Osteocyte (in vitro differentiated cells): ENCODE results near the gene ANKFN1. TPM values are rescaled to one million over a fixed set of nuclear protein-coding genes. Genes with fewer than 3 reads are reported as not detected.

Experiments
- DNase-seq: peaks from one replicate; pipeline ENCODE4 v3.0.0; 2021; ENCODE audit warnings: mixed read lengths; ENCODE audit not compliant: unreplicated experiment; ENCODE audit errors: extremely low spot score
- H3K27ac Mint-ChIP-seq: one replicate; pipeline ENCODE4 v1.8.0; 2021; ENCODE audit warnings: mild to moderate bottlenecking, mixed read lengths; ENCODE audit not compliant: unreplicated experiment
- H3K27me3 Mint-ChIP-seq: one replicate; pipeline ENCODE4 v1.8.0; 2021; ENCODE audit warnings: mixed read lengths; ENCODE audit not compliant: unreplicated experiment
- H3K36me3 Mint-ChIP-seq: one replicate; pipeline ENCODE4 v1.8.0; 2021; ENCODE audit warnings: mixed read lengths; ENCODE audit not compliant: unreplicated experiment
- H3K4me1 Mint-ChIP-seq: one replicate; pipeline ENCODE4 v1.8.0; 2021; ENCODE audit warnings: mixed read lengths; ENCODE audit not compliant: unreplicated experiment
- H3K4me3 Mint-ChIP-seq: one replicate; pipeline ENCODE4 v1.8.0; 2021; ENCODE audit warnings: mild to moderate bottlenecking, moderate library complexity, mixed read lengths; ENCODE audit not compliant: unreplicated experiment
- H3K9me3 Mint-ChIP-seq: one replicate; pipeline ENCODE4 v1.8.0; 2021; ENCODE audit warnings: mixed read lengths; ENCODE audit not compliant: unreplicated experiment
- CTCF ChIP-seq: fragments of 200-600 bp; sonication (generic); IDR thresholded peaks from 2 replicates; pipeline ENCODE4 v1.5.0; 2021; ENCODE audit warnings: antibody characterized with exemption, mild to moderate bottlenecking, moderate library complexity
- total RNA-seq: library from RNA; stranded (reverse); gene quantifications from 2 replicates; pipeline ENCODE4 v1.2.1, GENCODE V29; 2021

ANKFN1 gene
- total RNA-seq, 1 donor from 2014 or later: not detected

GRCh38 chr17:56451629-56452028 lies 298.4 kb downstream of the ANKFN1 start:
- Mint-ChIP-seq H3K4me3 (no peak overlapping the region), H3K9me3 (peaks cover 3% of the 10 kb centered on the region), H3K27ac (no peak overlapping the region), H3K4me1 (no peaks in the 10 kb centered on the region), H3K27me3 (no peaks in the 10 kb centered on the region), H3K36me3 (no peaks in the 10 kb centered on the region)
- DNase-seq: no peak
- TF ChIP-seq CTCF: no peak

GRCh38 chr17:56452461-56452860 lies 299.2 kb downstream of the ANKFN1 start:
- peaks cover 3% of the 10 kb centered on the region for H3K9me3 Mint-ChIP-seq
- H3K4me1 Mint-ChIP-seq: no peaks in the 10 kb centered on the region
- TF ChIP-seq CTCF: no peak
- no peaks in the 10 kb centered on the region for H3K36me3 Mint-ChIP-seq
- no peak for DNase-seq
- no peak overlapping the region for H3K4me3 Mint-ChIP-seq
- no peak overlapping the region for H3K27ac Mint-ChIP-seq
- no peaks in the 10 kb centered on the region for H3K27me3 Mint-ChIP-seq

GRCh38 chr17:56457501-56457900 lies 304.2 kb downstream of the ANKFN1 start:
- H3K4me3 Mint-ChIP-seq: no peak overlapping the region
- no peak overlapping the region for H3K27ac Mint-ChIP-seq
- H3K36me3 Mint-ChIP-seq: no peaks in the 10 kb centered on the region
- H3K27me3 Mint-ChIP-seq: no peaks in the 10 kb centered on the region
- no peaks in the 10 kb centered on the region for H3K4me1 Mint-ChIP-seq
- H3K9me3 Mint-ChIP-seq: peaks cover 3% of the 10 kb centered on the region
- no peak for DNase-seq
- no peak for TF ChIP-seq CTCF

GRCh38 chr17:56465886-56466285 lies 312.6 kb downstream of the ANKFN1 start:
- no peak for TF ChIP-seq CTCF
- no peak for DNase-seq
- no peak overlapping the region for H3K4me3 Mint-ChIP-seq
- H3K9me3 Mint-ChIP-seq: no peaks in the 10 kb centered on the region
- H3K27ac Mint-ChIP-seq: no peak overlapping the region
- no peaks in the 10 kb centered on the region for H3K36me3 Mint-ChIP-seq
- no peaks in the 10 kb centered on the region for H3K4me1 Mint-ChIP-seq
- no peaks in the 10 kb centered on the region for H3K27me3 Mint-ChIP-seq

- Mint-ChIP-seq H3K9me3 (peaks cover 14% of the 10 kb centered on the region), H3K27ac (no peak overlapping the region), H3K36me3 (no peaks in the 10 kb centered on the region), H3K27me3 (no peaks in the 10 kb centered on the region), H3K4me3 (no peak overlapping the region), H3K4me1 (no peaks in the 10 kb centered on the region)
- no peak for DNase-seq
- no peak for TF ChIP-seq CTCF
Measured at GRCh38 chr17:56468840-56469239, 315.6 kb downstream of the ANKFN1 start.
